ENCODE results near the gene CCDC127. TPM values are rescaled to one million over a fixed set of nuclear protein-coding genes. Genes with fewer than 3 reads are reported as not detected.

CCDC127 gene
- total RNA-seq, 1 donor, result 4.3 TPM

- no peaks in the 10 kb centered on the region for H3K9me3 ChIP-seq (ENCODE audit: low read depth, low read length)
- peaks cover 34% of the 10 kb centered on the region for H3K4me1 ChIP-seq (ENCODE audit: insufficient read depth, low read length)
- DNase-seq (ENCODE audit: insufficient read length, low spot score, missing footprints), result peak; percentile 39
- no peak overlapping the region for H3K4me2 ChIP-seq (ENCODE audit: insufficient read depth, low read length)
- no peaks in the 10 kb centered on the region for H4K20me1 ChIP-seq (ENCODE audit: insufficient read depth, low read length)
- H3K4me3 ChIP-seq (ENCODE audit: insufficient read depth, low read length), result no peak overlapping the region
- H2AFZ ChIP-seq (ENCODE audit: low read length), result no peak overlapping the region
- H3K79me2 ChIP-seq (ENCODE audit: insufficient read depth, low read length), result no peaks in the 10 kb centered on the region
- no peak for TF ChIP-seq CTCF (IDR thresholded peaks at IDR 0.05; ENCODE audit: extremely low read depth, low read depth, low read length)
- no peak overlapping the region for H3K27ac ChIP-seq (ENCODE audit: low read depth, low read length)
- H3K27me3 ChIP-seq (ENCODE audit: insufficient read depth, low read length), result peaks cover 3% of the 10 kb centered on the region
- no peaks in the 10 kb centered on the region for H3K36me3 ChIP-seq (ENCODE audit: insufficient read depth, low read length)
Observed at GRCh38 chr5:163338-163620, 54.7 kb downstream of the CCDC127 start.

GRCh38 chr5:162565-163337 is 55.2 kb downstream of the CCDC127 start:
- Histone ChIP-seq H4K20me1 (ENCODE audit: insufficient read depth, low read length) (no peaks in the 10 kb centered on the region), H3K27me3 (ENCODE audit: insufficient read depth, low read length) (peaks cover 3% of the 10 kb centered on the region), H3K4me1 (ENCODE audit: insufficient read depth, low read length) (peaks cover 29% of the 10 kb centered on the region), H3K27ac (ENCODE audit: low read depth, low read length) (no peak overlapping the region), H3K36me3 (ENCODE audit: insufficient read depth, low read length) (no peaks in the 10 kb centered on the region), H3K4me3 (ENCODE audit: insufficient read depth, low read length) (no peak overlapping the region), H3K4me2 (ENCODE audit: insufficient read depth, low read length) (no peak overlapping the region), H2AFZ (ENCODE audit: low read length) (no peak overlapping the region), H3K9me3 (ENCODE audit: low read depth, low read length) (no peaks in the 10 kb centered on the region), H3K79me2 (ENCODE audit: insufficient read depth, low read length) (no peaks in the 10 kb centered on the region)
- TF ChIP-seq CTCF (IDR thresholded peaks at IDR 0.05; ENCODE audit: extremely low read depth, low read depth, low read length), result no peak
- DNase-seq (ENCODE audit: insufficient read length, low spot score, missing footprints), result peak; percentile 51

GRCh38 chr5:162190-162564 is 55.8 kb downstream of the CCDC127 start:
- Histone ChIP-seq H4K20me1 (ENCODE audit: insufficient read depth, low read length) (no peaks in the 10 kb centered on the region), H3K27me3 (ENCODE audit: insufficient read depth, low read length) (peaks cover 3% of the 10 kb centered on the region), H3K36me3 (ENCODE audit: insufficient read depth, low read length) (no peaks in the 10 kb centered on the region), H3K79me2 (ENCODE audit: insufficient read depth, low read length) (no peaks in the 10 kb centered on the region), H3K27ac (ENCODE audit: low read depth, low read length) (no peak overlapping the region), H3K4me1 (ENCODE audit: insufficient read depth, low read length) (peaks cover 28% of the 10 kb centered on the region), H3K4me2 (ENCODE audit: insufficient read depth, low read length) (no peak overlapping the region), H2AFZ (ENCODE audit: low read length) (no peak overlapping the region), H3K4me3 (ENCODE audit: insufficient read depth, low read length) (no peak overlapping the region), H3K9me3 (ENCODE audit: low read depth, low read length) (no peaks in the 10 kb centered on the region)
- no peak for TF ChIP-seq CTCF (IDR thresholded peaks at IDR 0.05; ENCODE audit: extremely low read depth, low read depth, low read length)
- peak; percentile 70 for DNase-seq (ENCODE audit: insufficient read length, low spot score, missing footprints)

- Histone ChIP-seq H3K4me1 (ENCODE audit: insufficient read depth, low read length) (peaks cover 28% of the 10 kb centered on the region), H4K20me1 (ENCODE audit: insufficient read depth, low read length) (no peaks in the 10 kb centered on the region), H3K36me3 (ENCODE audit: insufficient read depth, low read length) (no peaks in the 10 kb centered on the region), H2AFZ (ENCODE audit: low read length) (no peak overlapping the region), H3K79me2 (ENCODE audit: insufficient read depth, low read length) (no peaks in the 10 kb centered on the region), H3K4me2 (ENCODE audit: insufficient read depth, low read length) (no peak overlapping the region), H3K27ac (ENCODE audit: low read depth, low read length) (no peak overlapping the region), H3K4me3 (ENCODE audit: insufficient read depth, low read length) (no peak overlapping the region), H3K27me3 (ENCODE audit: insufficient read depth, low read length) (peaks cover 3% of the 10 kb centered on the region), H3K9me3 (ENCODE audit: low read depth, low read length) (no peaks in the 10 kb centered on the region)
- TF ChIP-seq CTCF (IDR thresholded peaks at IDR 0.05; ENCODE audit: extremely low read depth, low read depth, low read length), result no peak
- no peak for DNase-seq (ENCODE audit: insufficient read length, low spot score, missing footprints)
Observed at GRCh38 chr5:161803-162110, 56.2 kb downstream of the CCDC127 start.

Data from osteoblast (primary cell).